HepG2 (cell line): Measurements from ENCODE around the gene BID. TPM values are rescaled to one million over a fixed set of nuclear protein-coding genes. Genes with fewer than 3 reads are reported as not detected.

Source experiments
- ATAC-seq: fragments of 200-7000 bp; cut with Tn5 transposase; 3 replicates; pipeline ENCODE4 v1.9.1; 2020; ENCODE audit warnings: mild to moderate bottlenecking, moderate library complexity
- BruUV-seq: library from RNA; stranded (reverse); fragments of 400-500 nt; replicated peaks from 2 replicates; lab custom pipeline; 2021; lab: Mats Ljungman, UMichigan
- CTCF ChIA-PET: fragments of 300-600 bp; formaldehyde crosslinking; extraction: SDS; loops from one replicate; lab custom pipeline; 2021; ENCODE audit warnings: low total read pairs, inconsistent platforms, low intra/inter-chr PET ratio; lab: Yijun Ruan, JAX
- POLR2A ChIA-PET: fragments of 350-600 bp; sonication (Branson Sonifier 250); formaldehyde crosslinking; loops from one replicate; lab custom pipeline; 2020; ENCODE audit warnings: antibody characterized with exemption, inconsistent platforms; lab: Yijun Ruan, JAX
- DNase-seq: peaks from one replicate; pipeline ENCODE4 v3.0.0-alpha.2; 2015; ENCODE audit warnings: low spot score
- FAIRE-seq: peaks from 3 replicates; lab custom pipeline; 2011; peaks lifted over from hg19 to GRCh38; lab: Jason Lieb, UNC
- H2AFZ ChIP-seq: one replicate; pipeline ENCODE4 v1.6.1; 2011; ENCODE audit warnings: low read length, inconsistent platforms
- H3K27ac ChIP-seq: fragments of 300-600 bp; 3 replicates; pipeline ENCODE4 v1.8.0; 2011; ENCODE audit warnings: mixed run types, mild to moderate bottlenecking, mixed read lengths, low read length, inconsistent platforms; ENCODE audit not compliant: insufficient read depth; ENCODE audit errors: extremely low read length
- H3K27me3 ChIP-seq, 2 experiments: fragments of 200-600 bp in 1 of 2; 2 replicates in 1 of 2; 3 replicates in 1 of 2; pipeline versions ENCODE4 v1.6.0 to v1.8.0; 2011; ENCODE audit warnings: low read length in 2 of 2, mild to moderate bottlenecking in 2 of 2, moderate library complexity in 2 of 2, inconsistent platforms in 1 of 2; ENCODE audit not compliant: insufficient read depth in 2 of 2, control insufficient read depth in 1 of 2
- H3K36me3 ChIP-seq, 2 experiments: fragments of 200-600 bp in 1 of 2; replicated peaks in 1 of 2; 2 replicates in 1 of 2; 3 replicates in 1 of 2; pipeline versions ENCODE4 v1.5.1 to v1.8.0; 2011; ENCODE audit warnings: low read length in 2 of 2, inconsistent platforms in 1 of 2; ENCODE audit not compliant: insufficient read depth in 2 of 2, control insufficient read depth in 1 of 2
- H3K4me1 ChIP-seq: 2 replicates; pipeline ENCODE4 v1.5.1; 2012; ENCODE audit warnings: low read length, inconsistent platforms; ENCODE audit not compliant: insufficient read depth
- H3K4me2 ChIP-seq: 2 replicates; pipeline ENCODE4 v1.6.0; 2011; ENCODE audit warnings: low read depth, low read length, inconsistent platforms
- H3K4me3 ChIP-seq, 3 experiments: fragments of 200-600 bp in 1 of 3; sonication (generic), shearing (Covaris generic) in 1 of 3; replicated peaks in 1 of 3; 2 replicates each; pipeline ENCODE4 v1.5.1; 2011 to 2016; ENCODE audit warnings: low read length in 3 of 3, inconsistent platforms in 2 of 3, low read depth in 2 of 3, mild to moderate bottlenecking in 2 of 3, control low read depth in 1 of 3, mixed read lengths in 1 of 3; ENCODE audit not compliant: insufficient read depth in 1 of 3
- H3K79me2 ChIP-seq: one replicate; pipeline ENCODE4 v1.6.1; 2011; ENCODE audit warnings: low read length, inconsistent platforms; ENCODE audit not compliant: insufficient read depth
- H3K9ac ChIP-seq: 2 replicates; pipeline ENCODE4 v1.6.0; 2011; ENCODE audit warnings: mild to moderate bottlenecking, low read depth, low read length, inconsistent platforms; ENCODE audit not compliant: insufficient read depth
- H3K9me3 ChIP-seq: 2 replicates; pipeline ENCODE4 v1.5.1; 2012; ENCODE audit warnings: mild to moderate bottlenecking, low read length
- H4K20me1 ChIP-seq: 2 replicates; pipeline ENCODE4 v1.6.0; 2011; ENCODE audit warnings: inconsistent platforms, mild to moderate bottlenecking, low read length, moderate library complexity; ENCODE audit not compliant: insufficient read depth
- HCFC1 ChIP-seq: fragments of 150-350 bp; IDR thresholded peaks from 2 replicates; pipeline ENCODE4 v1.6.1; 2014; ENCODE audit warnings: low read depth, low read length
- REPIN1 ChIP-seq: sonication (generic); formaldehyde crosslinking; IDR thresholded peaks from 2 replicates; pipeline ENCODE4 v1.8.0; 2022; ENCODE audit warnings: missing genetic modification reagents, low read depth, mild to moderate bottlenecking, borderline replicate concordance
- SRF ChIP-seq: IDR thresholded peaks from 2 replicates; pipeline ENCODE4 v1.6.1; 2011; ENCODE audit warnings: mild to moderate bottlenecking, low read depth, low read length, moderate library complexity
- ZNF207 ChIP-seq: fragments of 450-650 bp; IDR thresholded peaks from 2 replicates; pipeline ENCODE4 v1.6.1; 2016; ENCODE audit warnings: antibody characterized with exemption, borderline replicate concordance
- ZNF350 ChIP-seq: sonication (generic); formaldehyde crosslinking; IDR thresholded peaks from 2 replicates; pipeline ENCODE4 v1.4.0; 2020; ENCODE audit warnings: mild to moderate bottlenecking, low read depth, missing genetic modification reagents, borderline replicate concordance
- ZNF670 ChIP-seq: sonication (generic); formaldehyde crosslinking; IDR thresholded peaks from 2 replicates; pipeline ENCODE4 v1.8.0; 2022; ENCODE audit warnings: mild to moderate bottlenecking, missing genetic modification reagents, borderline replicate concordance
- ZNF773 ChIP-seq: sonication (generic); formaldehyde crosslinking; IDR thresholded peaks from 2 replicates; pipeline ENCODE4 v1.4.0; 2020; ENCODE audit warnings: missing genetic modification reagents, borderline replicate concordance
- WGBS: methylation state at CpG from one replicate; pipeline ENCODE4 v1.1.6; 2017; ENCODE audit warnings: low lambda C conversion rate; 5-methylcytosine and 5-hydroxymethylcytosine counted together
- in situ Hi-C: cut with HindIII; loops from 2 replicates; pipeline ENCODE4 v1.10.0; 2017; ENCODE audit warnings: low pct_unique_long_range_greater_than_20kb; ENCODE audit not compliant: extremely low pct_ligation_motif_present
- intact Hi-C: fragments of 100-400 bp; cut with micrococcal nuclease; formaldehyde crosslinking; loops from one replicate; pipeline ENCODE4 v1.10.0; 2022; ENCODE audit not compliant: unreplicated experiment
- polyA plus RNA-seq, 8 experiments: library from polyadenylated mRNA; depleted of rRNA in 3 of 8; stranded (reverse) in 7 of 8; unstranded in 1 of 8; fragments of >200 nt; fragmentation: Illumina TruSeq in 4 of 8; extraction: Trizol in 4 of 8; gene quantifications; 2 replicates each; pipeline versions ENCODE4 v1.2.1 to v1.2.3, GENCODE V29; 2011 to 2016; ENCODE audit warnings: low read depth in 4 of 8, missing spikeins in 1 of 8, mixed read lengths in 1 of 8; ENCODE audit not compliant: insufficient read depth in 1 of 8
- total RNA-seq, 5 experiments: library from RNA; depleted of rRNA; stranded (reverse); fragments of >200 nt; fragmentation: Illumina TruSeq; extraction: Trizol; gene quantifications; 2 replicates each; pipeline ENCODE4 v1.2.3, GENCODE V29; 2016; ENCODE audit warnings: low read depth in 1 of 5
- TF ChIP-seq, protein P1 (sequence below): IDR thresholded peaks from 2 replicates; pipeline ENCODE4 v1.6.1; 2016; ENCODE audit warnings: low read depth, missing genetic modification reagents, missing compliant biosample characterization
- TF ChIP-seq, protein P2 (sequence below): sonication (generic); formaldehyde crosslinking; IDR thresholded peaks from 2 replicates; pipeline ENCODE4 v1.9.0; 2021; ENCODE audit warnings: missing genetic modification reagents, borderline replicate concordance
- TF ChIP-seq, protein P3 (sequence below): sonication (generic); formaldehyde crosslinking; IDR thresholded peaks from 2 replicates; pipeline ENCODE4 v1.5.0; 2020; ENCODE audit warnings: mild to moderate bottlenecking, missing genetic modification reagents

Gene BID
- total and polyA plus RNA-seq, 2 of the 13 experiments (the other 11 are each of a cell fraction or from before 2014, with no cell fraction given): 35.3 to 51.7 TPM

DNA sequence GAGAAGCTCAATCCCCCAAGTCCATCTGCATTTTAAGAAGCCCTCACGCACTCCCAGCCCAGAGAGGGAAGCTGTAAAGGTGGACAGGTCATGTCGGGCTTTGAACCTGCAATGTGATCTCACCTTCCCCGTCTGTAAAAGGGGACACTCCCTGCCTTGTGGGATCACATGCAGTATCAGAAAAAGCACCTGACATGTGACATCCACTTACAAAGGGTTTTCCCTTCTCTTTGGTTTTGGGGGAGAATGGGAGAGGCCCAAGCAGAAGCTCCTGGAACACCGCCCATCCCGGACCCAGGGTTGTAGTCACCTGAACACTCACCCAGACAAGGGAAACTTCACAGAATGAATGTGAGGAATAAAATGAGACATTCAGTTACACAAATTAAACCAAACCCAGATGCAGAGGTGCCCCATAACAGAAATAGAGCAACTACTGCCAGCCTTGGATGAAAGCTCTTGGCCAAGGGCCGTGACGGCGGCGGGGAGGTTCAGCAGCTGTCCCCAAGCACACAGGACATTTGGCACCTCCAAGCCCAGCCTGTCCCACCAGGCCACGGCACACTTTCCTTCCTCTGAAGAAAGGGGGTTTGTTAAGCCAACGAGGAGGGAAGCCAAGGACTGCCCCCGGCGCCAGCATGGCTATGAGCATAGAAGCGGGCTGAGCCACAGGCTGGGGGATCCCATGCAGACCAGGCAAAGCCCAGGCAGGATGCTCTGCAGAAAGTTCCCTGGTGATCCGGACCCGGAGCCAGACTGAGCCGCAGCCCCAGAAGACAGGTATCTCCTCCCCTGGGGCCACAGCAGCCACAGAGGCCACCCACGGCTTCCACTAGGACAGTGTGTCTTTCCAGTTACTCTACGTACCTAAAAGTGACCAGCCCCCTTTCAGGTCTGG lies 3.8 kb downstream of the BID start:
- Histone ChIP-seq H3K27me3 (no peaks in the 10 kb centered on the region), H3K9ac (no peak overlapping the region), H4K20me1 (no peaks in the 10 kb centered on the region), H3K9me3 (no peaks in the 10 kb centered on the region), H3K4me2 (no peak overlapping the region), H2AFZ (no peak overlapping the region), H3K4me3 (no peak overlapping the region), H3K36me3 (no peaks in the 10 kb centered on the region; a peak in 1 of 5 replicates), H3K4me1 (peaks cover 51% of the 10 kb centered on the region), H3K27ac (no peak overlapping the region), H3K79me2 (peaks cover 42% of the 10 kb centered on the region)
- no peak for DNase-seq
- WGBS: 92% methylated on average over 13 of the region's 19 CpGs
- ATAC-seq: no peak
- FAIRE-seq: no peak
- ChIA-PET POLR2A (interaction anchor here (1.2 kb wide), 1 partner anchor 11 kb away, joined by 3 read pairs; no protein-coding TSS in a partner anchor), CTCF (no interaction called here)
- intact Hi-C loops: no loop called here
- in situ Hi-C loops: no loop called here
- no TSS peak for BruUV-seq
- no peak for TF ChIP-seq ZNF670 (CRISPR knock-in tag)
- TF ChIP-seq ZNF773 (CRISPR knock-in tag): no peak
- no peak for TF ChIP-seq HCFC1
- TF ChIP-seq SRF: no peak
- TF ChIP-seq, protein P1, sequence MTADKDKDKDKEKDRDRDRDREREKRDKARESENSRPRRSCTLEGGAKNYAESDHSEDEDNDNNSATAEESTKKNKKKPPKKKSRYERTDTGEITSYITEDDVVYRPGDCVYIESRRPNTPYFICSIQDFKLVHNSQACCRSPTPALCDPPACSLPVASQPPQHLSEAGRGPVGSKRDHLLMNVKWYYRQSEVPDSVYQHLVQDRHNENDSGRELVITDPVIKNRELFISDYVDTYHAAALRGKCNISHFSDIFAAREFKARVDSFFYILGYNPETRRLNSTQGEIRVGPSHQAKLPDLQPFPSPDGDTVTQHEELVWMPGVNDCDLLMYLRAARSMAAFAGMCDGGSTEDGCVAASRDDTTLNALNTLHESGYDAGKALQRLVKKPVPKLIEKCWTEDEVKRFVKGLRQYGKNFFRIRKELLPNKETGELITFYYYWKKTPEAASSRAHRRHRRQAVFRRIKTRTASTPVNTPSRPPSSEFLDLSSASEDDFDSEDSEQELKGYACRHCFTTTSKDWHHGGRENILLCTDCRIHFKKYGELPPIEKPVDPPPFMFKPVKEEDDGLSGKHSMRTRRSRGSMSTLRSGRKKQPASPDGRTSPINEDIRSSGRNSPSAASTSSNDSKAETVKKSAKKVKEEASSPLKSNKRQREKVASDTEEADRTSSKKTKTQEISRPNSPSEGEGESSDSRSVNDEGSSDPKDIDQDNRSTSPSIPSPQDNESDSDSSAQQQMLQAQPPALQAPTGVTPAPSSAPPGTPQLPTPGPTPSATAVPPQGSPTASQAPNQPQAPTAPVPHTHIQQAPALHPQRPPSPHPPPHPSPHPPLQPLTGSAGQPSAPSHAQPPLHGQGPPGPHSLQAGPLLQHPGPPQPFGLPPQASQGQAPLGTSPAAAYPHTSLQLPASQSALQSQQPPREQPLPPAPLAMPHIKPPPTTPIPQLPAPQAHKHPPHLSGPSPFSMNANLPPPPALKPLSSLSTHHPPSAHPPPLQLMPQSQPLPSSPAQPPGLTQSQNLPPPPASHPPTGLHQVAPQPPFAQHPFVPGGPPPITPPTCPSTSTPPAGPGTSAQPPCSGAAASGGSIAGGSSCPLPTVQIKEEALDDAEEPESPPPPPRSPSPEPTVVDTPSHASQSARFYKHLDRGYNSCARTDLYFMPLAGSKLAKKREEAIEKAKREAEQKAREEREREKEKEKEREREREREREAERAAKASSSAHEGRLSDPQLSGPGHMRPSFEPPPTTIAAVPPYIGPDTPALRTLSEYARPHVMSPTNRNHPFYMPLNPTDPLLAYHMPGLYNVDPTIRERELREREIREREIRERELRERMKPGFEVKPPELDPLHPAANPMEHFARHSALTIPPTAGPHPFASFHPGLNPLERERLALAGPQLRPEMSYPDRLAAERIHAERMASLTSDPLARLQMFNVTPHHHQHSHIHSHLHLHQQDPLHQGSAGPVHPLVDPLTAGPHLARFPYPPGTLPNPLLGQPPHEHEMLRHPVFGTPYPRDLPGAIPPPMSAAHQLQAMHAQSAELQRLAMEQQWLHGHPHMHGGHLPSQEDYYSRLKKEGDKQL (CRISPR knock-in tag): no peak
- TF ChIP-seq, protein P2, sequence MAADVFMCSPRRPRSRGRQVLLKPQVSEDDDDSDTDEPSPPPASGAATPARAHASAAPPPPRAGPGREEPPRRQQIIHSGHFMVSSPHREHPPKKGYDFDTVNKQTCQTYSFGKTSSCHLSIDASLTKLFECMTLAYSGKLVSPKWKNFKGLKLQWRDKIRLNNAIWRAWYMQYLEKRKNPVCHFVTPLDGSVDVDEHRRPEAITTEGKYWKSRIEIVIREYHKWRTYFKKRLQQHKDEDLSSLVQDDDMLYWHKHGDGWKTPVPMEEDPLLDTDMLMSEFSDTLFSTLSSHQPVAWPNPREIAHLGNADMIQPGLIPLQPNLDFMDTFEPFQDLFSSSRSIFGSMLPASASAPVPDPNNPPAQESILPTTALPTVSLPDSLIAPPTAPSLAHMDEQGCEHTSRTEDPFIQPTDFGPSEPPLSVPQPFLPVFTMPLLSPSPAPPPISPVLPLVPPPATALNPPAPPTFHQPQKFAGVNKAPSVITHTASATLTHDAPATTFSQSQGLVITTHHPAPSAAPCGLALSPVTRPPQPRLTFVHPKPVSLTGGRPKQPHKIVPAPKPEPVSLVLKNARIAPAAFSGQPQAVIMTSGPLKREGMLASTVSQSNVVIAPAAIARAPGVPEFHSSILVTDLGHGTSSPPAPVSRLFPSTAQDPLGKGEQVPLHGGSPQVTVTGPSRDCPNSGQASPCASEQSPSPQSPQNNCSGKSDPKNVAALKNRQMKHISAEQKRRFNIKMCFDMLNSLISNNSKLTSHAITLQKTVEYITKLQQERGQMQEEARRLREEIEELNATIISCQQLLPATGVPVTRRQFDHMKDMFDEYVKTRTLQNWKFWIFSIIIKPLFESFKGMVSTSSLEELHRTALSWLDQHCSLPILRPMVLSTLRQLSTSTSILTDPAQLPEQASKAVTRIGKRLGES (CRISPR knock-in tag): no peak
- TF ChIP-seq ZNF207: no peak
- no peak for TF ChIP-seq REPIN1 (CRISPR knock-in tag)
- no peak for TF ChIP-seq ZNF350 (CRISPR knock-in tag)
- TF ChIP-seq, protein P3, sequence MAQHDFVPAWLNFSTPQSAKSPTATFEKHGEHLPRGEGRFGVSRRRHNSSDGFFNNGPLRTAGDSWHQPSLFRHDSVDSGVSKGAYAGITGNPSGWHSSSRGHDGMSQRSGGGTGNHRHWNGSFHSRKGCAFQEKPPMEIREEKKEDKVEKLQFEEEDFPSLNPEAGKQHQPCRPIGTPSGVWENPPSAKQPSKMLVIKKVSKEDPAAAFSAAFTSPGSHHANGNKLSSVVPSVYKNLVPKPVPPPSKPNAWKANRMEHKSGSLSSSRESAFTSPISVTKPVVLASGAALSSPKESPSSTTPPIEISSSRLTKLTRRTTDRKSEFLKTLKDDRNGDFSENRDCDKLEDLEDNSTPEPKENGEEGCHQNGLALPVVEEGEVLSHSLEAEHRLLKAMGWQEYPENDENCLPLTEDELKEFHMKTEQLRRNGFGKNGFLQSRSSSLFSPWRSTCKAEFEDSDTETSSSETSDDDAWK (CRISPR knock-in tag): no peak
